HG03521 (cell line): ENCODE results near the gene RPL37A.

Experiments
- ATAC-seq: cut with Tn5 transposase; IDR thresholded peaks from one replicate; pipeline ENCODE4 v1.9.1; 2021; ENCODE audit warnings: mild to moderate bottlenecking, moderate library complexity; ENCODE audit not compliant: unreplicated experiment

The RPL37A gene

GRCh38 chr2:216546241-216546640, 47.6 kb downstream of the RPL37A start:
- no peak for ATAC-seq

DNA sequence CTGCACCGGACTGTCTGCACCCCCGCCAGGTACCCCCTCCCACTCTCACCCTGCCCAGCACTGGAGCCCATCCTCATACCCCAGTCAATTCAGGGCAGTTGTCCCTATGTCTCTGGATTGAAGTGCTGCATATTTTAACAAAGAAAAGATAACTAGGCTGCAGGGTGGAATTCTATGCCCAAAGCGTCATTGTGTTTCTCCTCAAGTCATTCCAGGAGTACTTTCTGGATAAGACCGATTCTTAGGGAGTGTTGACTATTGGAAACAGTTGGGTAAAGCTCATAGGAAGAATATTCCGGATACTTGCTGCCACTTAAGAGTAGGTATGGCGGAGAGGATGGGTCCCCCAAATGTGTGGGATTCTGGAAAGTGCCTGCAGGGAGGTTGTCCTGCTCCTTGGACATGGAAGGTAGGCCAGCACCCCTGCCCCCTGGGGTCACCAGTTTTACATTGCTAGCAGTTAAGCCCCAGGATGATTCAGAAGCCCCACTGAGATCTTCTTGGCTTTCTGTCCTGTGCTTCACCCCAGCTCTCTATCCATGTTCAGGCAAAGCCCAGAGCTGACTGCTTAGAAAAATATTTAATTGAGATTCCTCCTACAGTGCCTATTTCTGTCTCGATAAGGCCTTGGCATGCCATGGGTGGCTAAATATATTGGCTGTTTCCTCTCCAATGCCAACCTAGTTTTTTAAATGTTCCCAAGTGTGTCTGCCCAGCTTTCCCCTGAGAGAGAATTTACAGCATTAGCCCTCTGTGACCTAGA, 48.2 kb downstream of the RPL37A start:
- no peak for ATAC-seq

DNA sequence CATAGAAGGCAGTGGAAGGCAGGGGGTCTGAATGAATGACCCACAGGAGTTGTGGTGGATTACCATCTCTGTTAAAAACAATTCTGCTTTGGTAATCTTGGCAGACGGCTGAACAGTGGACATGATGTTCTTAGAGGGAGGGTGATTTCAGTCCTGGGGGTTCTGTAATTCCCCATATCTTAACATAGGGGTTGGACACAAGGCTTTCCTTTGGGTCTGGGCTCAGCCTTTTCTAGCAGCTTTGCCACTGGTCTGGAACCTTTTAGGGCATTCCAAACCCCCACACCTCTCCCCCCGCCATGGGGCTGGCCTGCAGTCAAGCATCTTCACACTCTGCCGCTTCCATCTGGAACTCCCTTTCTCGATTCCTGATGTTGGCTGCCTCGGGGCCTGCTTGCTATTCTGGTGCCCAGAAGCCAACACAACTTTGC, 50.3 kb downstream of the RPL37A start:
- ATAC-seq, result no peak

DNA sequence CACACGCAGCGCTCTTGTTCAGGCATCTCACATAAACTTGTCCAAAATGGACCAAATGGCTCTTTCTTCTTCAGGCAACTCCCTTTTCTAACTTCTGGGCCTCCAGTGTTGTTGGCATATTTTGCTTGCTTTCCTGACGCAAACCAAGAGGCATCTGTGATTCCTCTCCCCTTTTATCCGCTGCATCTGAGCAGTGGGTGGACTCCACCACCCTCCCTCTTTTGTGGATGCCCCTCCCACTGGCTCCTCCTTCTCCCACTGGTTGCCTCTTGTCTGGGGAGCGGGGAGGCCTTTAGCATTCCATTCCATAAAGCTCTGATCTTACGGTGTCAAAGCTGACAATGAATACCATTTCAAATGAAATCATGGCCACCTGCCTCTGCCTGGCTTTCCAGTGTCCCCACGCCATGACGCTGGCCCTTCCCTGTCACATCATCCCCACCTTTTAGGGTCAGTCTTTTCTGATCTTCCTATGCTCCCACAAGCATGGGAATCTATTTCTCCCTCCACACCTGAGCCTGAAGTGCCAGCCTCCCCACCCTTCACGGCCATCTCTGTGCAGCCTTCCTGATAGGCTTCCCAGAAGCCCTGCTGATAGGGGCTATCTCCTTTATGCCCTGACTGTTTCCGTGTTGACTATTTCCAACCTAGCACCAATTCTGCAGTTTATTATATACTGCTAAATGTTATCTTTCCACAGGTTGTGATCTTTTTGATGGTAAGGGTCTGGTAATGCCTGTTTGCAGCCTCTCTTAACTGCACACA, 51.5 kb downstream of the RPL37A start:
- no peak for ATAC-seq

DNA sequence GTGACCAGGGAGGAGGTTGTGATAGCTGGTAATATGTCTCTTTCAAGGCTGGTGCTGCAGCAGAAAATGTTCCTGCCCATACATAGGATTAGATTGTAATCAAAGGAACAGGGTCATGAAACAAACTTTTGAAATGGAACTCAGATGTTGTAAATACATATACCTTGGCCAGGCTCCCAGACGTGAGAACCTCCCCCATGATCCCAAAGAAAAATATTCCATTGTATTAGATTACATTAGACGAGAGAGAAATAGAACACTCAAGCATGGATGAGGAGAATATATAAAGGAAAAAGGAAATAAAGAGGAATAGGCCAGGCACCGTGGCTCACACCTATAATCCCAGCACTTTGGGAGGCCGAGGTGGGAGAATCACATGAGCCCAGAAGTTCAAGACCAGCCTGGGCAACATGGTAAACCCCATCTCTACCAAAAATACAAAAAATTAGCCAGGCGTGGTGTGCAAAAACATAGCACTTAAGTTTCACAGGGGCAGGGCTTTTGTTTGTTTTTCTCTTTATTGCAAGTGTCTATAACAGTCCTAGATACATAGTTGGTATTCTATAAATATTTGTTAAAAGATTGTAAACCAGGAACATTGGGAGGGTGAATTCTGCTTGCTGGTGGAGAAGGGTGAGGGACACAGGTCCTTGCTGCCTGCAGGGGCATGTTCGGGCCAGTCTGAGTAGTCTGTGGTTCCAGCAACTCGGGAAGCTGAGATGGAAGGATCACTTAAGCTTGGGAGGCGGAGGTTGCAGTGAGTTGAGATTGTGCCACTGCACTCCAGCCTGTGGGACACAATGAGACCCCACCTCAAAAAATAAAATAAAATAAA, 52.8 kb downstream of the RPL37A start:
- ATAC-seq, result no peak

DNA sequence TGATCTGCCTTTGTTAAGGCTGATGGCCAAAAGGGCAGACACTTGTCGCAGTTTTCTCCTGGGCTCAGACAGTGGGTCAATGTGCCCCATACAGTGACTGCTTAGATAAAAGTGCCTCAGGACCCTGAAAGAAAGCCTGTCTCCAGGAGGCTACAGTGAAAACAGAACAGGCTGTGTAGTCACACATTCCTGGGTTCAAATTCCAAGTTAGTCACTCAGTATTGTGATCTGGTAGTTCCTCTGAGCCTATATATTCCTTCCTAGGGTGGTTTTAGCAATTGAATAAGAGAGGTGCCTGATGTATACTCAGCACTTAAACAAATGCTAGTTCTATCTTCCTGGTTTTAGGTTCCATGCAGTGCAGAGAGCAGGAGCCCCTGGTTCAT, 54.4 kb downstream of the RPL37A start:
- no peak for ATAC-seq
